GM12891 (cell line): Measurements from ENCODE around the gene PABPN1.

Source experiments
- PAX5 ChIP-seq: IDR thresholded peaks from 2 replicates; pipeline ENCODE4 v1.6.1; 2011; ENCODE audit warnings: low read length, moderate library complexity, mild to moderate bottlenecking; ENCODE audit not compliant: insufficient read depth, severe bottlenecking
- POLR2A ChIP-seq: IDR thresholded peaks from 2 replicates; pipeline ENCODE4 v1.6.1; 2011; ENCODE audit warnings: low read depth, low read length, control low read depth
- POLR2AphosphoS5 ChIP-seq: IDR thresholded peaks from 2 replicates; pipeline ENCODE4 v1.6.1; 2011; ENCODE audit warnings: low read depth, low read length, control low read depth
- TAF1 ChIP-seq: IDR thresholded peaks from 2 replicates; pipeline ENCODE4 v1.6.1; 2011; ENCODE audit warnings: low read depth, low read length, control low read depth

DNA sequence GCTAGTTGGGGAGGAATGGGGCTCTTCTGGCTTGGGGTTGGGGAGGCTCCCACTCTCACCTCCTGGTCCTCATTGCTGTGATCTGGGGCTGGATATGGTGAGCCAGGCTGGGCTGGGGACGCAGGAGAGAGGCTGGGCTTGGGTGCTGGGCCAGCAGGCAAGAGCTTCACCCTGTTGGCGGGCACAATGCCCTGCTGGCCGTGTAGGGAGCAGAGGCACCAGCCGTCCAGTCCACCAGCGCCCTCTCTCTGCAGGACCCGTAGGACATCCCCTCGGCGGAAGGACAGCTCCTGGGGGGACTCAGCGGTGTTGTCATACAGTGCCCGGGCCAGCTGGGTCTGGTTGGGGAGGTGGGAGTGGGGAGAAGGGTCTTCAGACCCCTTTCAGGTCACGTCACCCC, 39.2 kb downstream of the PABPN1 start:
- TF ChIP-seq POLR2A = no peak
- no peak for TF ChIP-seq TAF1
- TF ChIP-seq POLR2AphosphoS5 = no peak
- no peak for TF ChIP-seq PAX5
